HL-60/S4 treated with phorbol 12-myristate 13-acetate at 8.2 ng/mL for 4 days and 3 days (cell line): ENCODE data around the gene NEUROD2.

Experiments
- in situ Hi-C: fragments of 300-500 bp; cut with MboI; formaldehyde crosslinking; loops from 2 replicates; pipeline ENCODE4 v1.15.0; 2022; ENCODE audit warnings: low sequenced_read_pairs

NEUROD2 gene

GRCh38 chr17:39581759-39582085, 26.0 kb downstream of the NEUROD2 start:
- in situ Hi-C loops, result no loop called here

GRCh38 chr17:39581071-39581758, 26.5 kb downstream of the NEUROD2 start:
- in situ Hi-C loops, result no loop called here

GRCh38 chr17:39580082-39580468, 27.6 kb downstream of the NEUROD2 start:
- in situ Hi-C loops, result no loop called here

- in situ Hi-C loops, result no loop called here
These were observed 28.2 kb downstream of the NEUROD2 start for GRCh38 chr17:39579318-39580081.

GRCh38 chr17:39578272-39578671, 29.4 kb downstream of the NEUROD2 start:
- in situ Hi-C loops, result no loop called here

GRCh38 chr17:39576187-39576586, 31.5 kb downstream of the NEUROD2 start:
- in situ Hi-C loops, result no loop called here

GRCh38 chr17:39573447-39574298, 34.0 kb downstream of the NEUROD2 start:
- in situ Hi-C loops, result no loop called here

GRCh38 chr17:39572121-39572520, 35.6 kb downstream of the NEUROD2 start:
- in situ Hi-C loops, result no loop called here

- in situ Hi-C loops, result no loop called here
These were observed 38.6 kb downstream of the NEUROD2 start for GRCh38 chr17:39569126-39569525.

- in situ Hi-C loops, result no loop called here
These were observed 39.0 kb downstream of the NEUROD2 start for GRCh38 chr17:39568702-39569101.

- in situ Hi-C loops, result no loop called here
These were observed 41.4 kb downstream of the NEUROD2 start for GRCh38 chr17:39566094-39566850.

- in situ Hi-C loops, result no loop called here
These were observed 43.4 kb downstream of the NEUROD2 start for GRCh38 chr17:39564211-39564848.

- in situ Hi-C loops, result no loop called here
These were observed 44.2 kb downstream of the NEUROD2 start for GRCh38 chr17:39563476-39563875.

- in situ Hi-C loops, result no loop called here
These were observed 44.7 kb downstream of the NEUROD2 start for GRCh38 chr17:39562976-39563375.

- in situ Hi-C loops, result no loop called here
These were observed 45.3 kb downstream of the NEUROD2 start for GRCh38 chr17:39562395-39562794.

GRCh38 chr17:39556423-39556822, 51.3 kb downstream of the NEUROD2 start:
- in situ Hi-C loops, result no loop called here

- in situ Hi-C loops, result no loop called here
These were observed 52.4 kb downstream of the NEUROD2 start for GRCh38 chr17:39555368-39555767.
